ENCODE measurements around the gene GJB4.

- TF ChIP-seq POLR2AphosphoS5 (IDR thresholded peaks at IDR 0.05; ENCODE audit: low read depth, low read length) (no peak), POLR2A (IDR thresholded peaks at IDR 0.05; ENCODE audit: low read depth, low read length) (no peak), TAF1 (IDR thresholded peaks at IDR 0.05; ENCODE audit: low read depth, low read length) (no peak), SPI1 (IDR thresholded peaks at IDR 0.05; ENCODE audit: low read depth, low read length) (no peak)
Measured at GRCh38 chr1:34786521-34787325, 27.2 kb downstream of the GJB4 start.

Measured in GM12891 (cell line).